Cardiac fibroblast (primary cell): ENCODE results near the gene SYTL1.
A peak's percentile ranks its signal among the peaks of the same experiment; 100 is the strongest.

Experiments used
- DNase-seq, 2 donors: peaks; one replicate each; pipeline versions ENCODE4 v3.0.0 to v3.0.0-alpha.2; 2010; ENCODE audit warnings: low read depth in 2 of 2
- H3K4me3 ChIP-seq, 2 donors: replicated peaks in 1 of 2; 1 replicate in 1 of 2; 2 replicates in 1 of 2; pipeline ENCODE4 v1.5.1; 2011; ENCODE audit warnings: low read depth in 2 of 2, low read length in 2 of 2, mild to moderate bottlenecking in 2 of 2, moderate library complexity in 1 of 2
- CTCF ChIP-seq: IDR thresholded peaks from one replicate; pipeline ENCODE4 v1.5.1; 2011; ENCODE audit warnings: low read depth, mild to moderate bottlenecking, low read length, inconsistent platforms

SYTL1 gene

GRCh38 chr1:27356619-27357280 lies 14.9 kb downstream of the SYTL1 start:
- no peak for TF ChIP-seq CTCF
- no peak for DNase-seq
- no peak overlapping the region for H3K4me3 ChIP-seq

GRCh38 chr1:27357281-27358037 lies 15.6 kb downstream of the SYTL1 start:
- peak; percentile 90 for TF ChIP-seq CTCF
- H3K4me3 ChIP-seq, result no peak overlapping the region
- DNase-seq, result peak; percentile 53 to 67

GRCh38 chr1:27358038-27358927 lies 16.5 kb downstream of the SYTL1 start:
- no peak for TF ChIP-seq CTCF
- H3K4me3 ChIP-seq, result no peak overlapping the region
- no peak for DNase-seq

GRCh38 chr1:27358928-27359313 lies 17.1 kb downstream of the SYTL1 start:
- TF ChIP-seq CTCF, result no peak
- no peak overlapping the region for H3K4me3 ChIP-seq
- no peak for DNase-seq

- no peak for DNase-seq
- no peak for TF ChIP-seq CTCF
- no peak overlapping the region for H3K4me3 ChIP-seq
Observed at GRCh38 chr1:27359822-27360158, 18.0 kb downstream of the SYTL1 start.

GRCh38 chr1:27360159-27361043 lies 18.6 kb downstream of the SYTL1 start:
- H3K4me3 ChIP-seq, result no peak overlapping the region
- no peak for DNase-seq
- TF ChIP-seq CTCF, result no peak
